Activated T-cell treated with anti-CD3 and anti-CD28 coated beads, Interleukin-2, amount 50 U/mL, for 72 hours (primary cell): Measurements from ENCODE around the gene RTP5. TPM values are rescaled to one million over a fixed set of nuclear protein-coding genes. Genes with fewer than 3 reads are reported as not detected.
"Not testable (repeated sequence)": the region's sequence is repeated elsewhere in the genome, so short reads cannot be mapped to it uniquely, and the experiment has no call there.

Experiments used
- ATAC-seq, 2 donors: fragments of 150-1000 bp; cut with Tn5 transposase; replicated peaks in 1 of 2; 2 replicates each; pipeline ENCODE4 v1.10.0; 2021; ENCODE audit warnings: moderate library complexity in 2 of 2, mild to moderate bottlenecking in 1 of 2
- DNase-seq, 2 donors: peaks; one replicate each; pipeline ENCODE4 v3.0.0; 2021 to 2022; ENCODE audit warnings: mixed read lengths in 1 of 2
- H3K27ac Mint-ChIP-seq: one replicate; pipeline ENCODE4 v1.8.0; 2022; ENCODE audit warnings: mild to moderate bottlenecking, moderate library complexity, mixed read lengths
- H3K27me3 Mint-ChIP-seq: one replicate; pipeline ENCODE4 v1.8.0; 2022; ENCODE audit warnings: low read depth, mixed read lengths
- H3K36me3 Mint-ChIP-seq, 2 donors: one replicate each; pipeline ENCODE4 v1.8.0; 2022; ENCODE audit warnings: mixed read lengths in 2 of 2, mild to moderate bottlenecking in 1 of 2; ENCODE audit not compliant: insufficient read depth in 2 of 2
- H3K4me1 Mint-ChIP-seq: one replicate; pipeline ENCODE4 v1.8.0; 2022; ENCODE audit warnings: low read depth, mixed read lengths
- H3K4me3 Mint-ChIP-seq, 2 donors: one replicate each; pipeline ENCODE4 v1.8.0; 2022; ENCODE audit warnings: mild to moderate bottlenecking in 2 of 2, mixed read lengths in 2 of 2, moderate library complexity in 2 of 2
- H3K9me3 Mint-ChIP-seq, 2 donors: one replicate each; pipeline ENCODE4 v1.8.0; 2022; ENCODE audit warnings: mixed read lengths in 2 of 2
- total RNA-seq, 2 donors: library from RNA; stranded (reverse); gene quantifications; one replicate each; pipeline ENCODE4 v1.2.3, GENCODE V29; 2022

RTP5 gene
- total RNA-seq, 2 donors from 2014 or later, result 0.12 to 0.56 TPM

- no peak for DNase-seq
- Mint-ChIP-seq H3K27ac (no peak overlapping the region), H3K27me3 (no peaks in the 10 kb centered on the region), H3K4me3 (no peak overlapping the region), H3K36me3 (no peaks in the 10 kb centered on the region), H3K9me3 (no peaks in the 10 kb centered on the region), H3K4me1 (peaks cover 11% of the 10 kb centered on the region)
- ATAC-seq, result no peak
These were observed 4.9 kb downstream of the RTP5 start for GRCh38 chr2:241874277-241874925.

- not testable (repeated sequence) for H3K27me3 Mint-ChIP-seq, ATAC-seq, H3K4me3 Mint-ChIP-seq, H3K9me3 Mint-ChIP-seq, H3K27ac Mint-ChIP-seq, H3K36me3 Mint-ChIP-seq
- H3K4me1 Mint-ChIP-seq, result peaks cover 23% of the 10 kb centered on the region
- peak in 1 of 2 donors; percentile 50 for DNase-seq
These were observed 6.4 kb downstream of the RTP5 start for GRCh38 chr2:241875754-241876527.

GRCh38 chr2:241876528-241877196 is 7.1 kb downstream of the RTP5 start:
- no peak for DNase-seq
- Mint-ChIP-seq H3K36me3 (no peaks in the 10 kb centered on the region), H3K27ac (no peak overlapping the region), H3K4me1 (peaks cover 20% of the 10 kb centered on the region), H3K9me3 (no peaks in the 10 kb centered on the region), H3K27me3 (no peaks in the 10 kb centered on the region), H3K4me3 (no peak overlapping the region)
- ATAC-seq, result no peak

- no peaks in the 10 kb centered on the region for H3K36me3 Mint-ChIP-seq
- H3K4me1 Mint-ChIP-seq, result peaks cover 23% of the 10 kb centered on the region
- no peak for ATAC-seq
- DNase-seq, result no peak
- no peak overlapping the region for H3K27ac Mint-ChIP-seq
- H3K4me3 Mint-ChIP-seq, result no peak overlapping the region
- no peaks in the 10 kb centered on the region for H3K9me3 Mint-ChIP-seq
- no peaks in the 10 kb centered on the region for H3K27me3 Mint-ChIP-seq
These were observed 7.7 kb downstream of the RTP5 start for GRCh38 chr2:241877197-241877685.

GRCh38 chr2:241877989-241878970 is 8.8 kb downstream of the RTP5 start:
- no peaks in the 10 kb centered on the region for H3K36me3 Mint-ChIP-seq
- H3K27ac Mint-ChIP-seq, result no peak overlapping the region
- DNase-seq, result peak; percentile 78 to 88
- ATAC-seq, result peak in 1 of 2 donors; percentile 16
- no peak overlapping the region for H3K4me3 Mint-ChIP-seq
- H3K4me1 Mint-ChIP-seq, result peaks cover 34% of the 10 kb centered on the region
- H3K9me3 Mint-ChIP-seq, result no peaks in the 10 kb centered on the region
- H3K27me3 Mint-ChIP-seq, result no peaks in the 10 kb centered on the region

- no peaks in the 10 kb centered on the region for H3K27me3 Mint-ChIP-seq
- H3K9me3 Mint-ChIP-seq, result no peaks in the 10 kb centered on the region
- H3K4me3 Mint-ChIP-seq, result peak overlapping the region in 1 of 2 donors; percentile 37
- peaks cover 37% of the 10 kb centered on the region for H3K4me1 Mint-ChIP-seq
- DNase-seq (no peak), ATAC-seq (no peak)
- H3K36me3 Mint-ChIP-seq, result no peaks in the 10 kb centered on the region
- no peak overlapping the region for H3K27ac Mint-ChIP-seq
These were observed 9.8 kb downstream of the RTP5 start for GRCh38 chr2:241879326-241879725.

GRCh38 chr2:241880311-241881073 is 11.0 kb downstream of the RTP5 start:
- no peak for ATAC-seq
- H3K27me3 Mint-ChIP-seq, result no peaks in the 10 kb centered on the region

GRCh38 chr2:241882091-241882625 is 12.6 kb downstream of the RTP5 start:
- ATAC-seq (peak; percentile 54 to 58), DNase-seq (peak; percentile 71 to 82)
- Mint-ChIP-seq H3K27ac (peak overlapping the region; percentile 38), H3K4me3 (peak overlapping the region; percentile 85 to 95), H3K4me1 (peaks cover 55% of the 10 kb centered on the region), H3K27me3 (no peaks in the 10 kb centered on the region), H3K9me3 (no peaks in the 10 kb centered on the region), H3K36me3 (peaks cover 0 to 4% of the 10 kb centered on the region in 2 donors)

More at GRCh38 chr2:241880311-241881073, 11.0 kb downstream of the RTP5 start:
- peaks cover 41% of the 10 kb centered on the region for H3K4me1 Mint-ChIP-seq
- peak overlapping the region; percentile 85 to 95 for H3K4me3 Mint-ChIP-seq
- H3K36me3 Mint-ChIP-seq, result peaks cover 0 to 4% of the 10 kb centered on the region in 2 donors
- DNase-seq, result no peak
- no peaks in the 10 kb centered on the region for H3K9me3 Mint-ChIP-seq
- peak overlapping the region; percentile 88 for H3K27ac Mint-ChIP-seq

- H3K9me3 Mint-ChIP-seq, result no peaks in the 10 kb centered on the region
- DNase-seq, result no peak
- H3K27me3 Mint-ChIP-seq, result no peaks in the 10 kb centered on the region
- H3K4me3 Mint-ChIP-seq, result no peak overlapping the region
- peaks cover 57% of the 10 kb centered on the region for H3K4me1 Mint-ChIP-seq
- no peak for ATAC-seq
- no peak overlapping the region for H3K27ac Mint-ChIP-seq
- peaks cover 0 to 13% of the 10 kb centered on the region in 2 donors for H3K36me3 Mint-ChIP-seq
These were observed 15.4 kb downstream of the RTP5 start for GRCh38 chr2:241884951-241885290.

- Mint-ChIP-seq H3K9me3 (no peaks in the 10 kb centered on the region), H3K4me1 (peaks cover 52% of the 10 kb centered on the region), H3K4me3 (no peak overlapping the region), H3K27me3 (no peaks in the 10 kb centered on the region), H3K36me3 (peaks cover 0 to 13% of the 10 kb centered on the region in 2 donors), H3K27ac (no peak overlapping the region)
- DNase-seq (no peak), ATAC-seq (no peak)
These were observed 15.9 kb downstream of the RTP5 start for GRCh38 chr2:241885291-241885945.

GRCh38 chr2:241885946-241886643 is 16.6 kb downstream of the RTP5 start:
- no peak for DNase-seq
- H3K4me1 Mint-ChIP-seq, result peaks cover 45% of the 10 kb centered on the region
- H3K4me3 Mint-ChIP-seq, result no peak overlapping the region
- H3K9me3 Mint-ChIP-seq, result no peaks in the 10 kb centered on the region
- no peak for ATAC-seq
- no peaks in the 10 kb centered on the region for H3K27me3 Mint-ChIP-seq
- peaks cover 0 to 13% of the 10 kb centered on the region in 2 donors for H3K36me3 Mint-ChIP-seq
- H3K27ac Mint-ChIP-seq, result no peak overlapping the region
